Activated CD4-positive, alpha-beta T cell treated with anti-CD3 and anti-CD28 coated beads, Interleukin-2, amount 10 ng/mL, durations not matched to agents 7 days and 5 days (primary cell): ENCODE measurements around the gene COMTD1. TPM values are rescaled to one million over a fixed set of nuclear protein-coding genes. Genes with fewer than 3 reads are reported as not detected.
"Not testable (repeated sequence)": the region's sequence is repeated elsewhere in the genome, so short reads cannot be mapped to it uniquely, and the experiment has no call there.

ENCODE experiments used
- CTCF ChIA-PET: fragments of 350-600 bp; sonication (Branson Sonifier 250); formaldehyde crosslinking; loops from one replicate; lab custom pipeline; 2021; ENCODE audit warnings: antibody characterized with exemption; lab: Charles Lee
- POLR2A ChIA-PET: fragments of 350-600 bp; sonication (Branson Sonifier 250); formaldehyde crosslinking; loops from one replicate; lab custom pipeline; 2021; ENCODE audit warnings: antibody characterized with exemption; lab: Charles Lee
- DNase-seq: peaks from one replicate; pipeline ENCODE4 v3.0.0-alpha.2; 2020
- H3K27ac Mint-ChIP-seq: one replicate; pipeline ENCODE4 v1.8.0; 2021; ENCODE audit warnings: mild to moderate bottlenecking, moderate library complexity, mixed read lengths
- H3K27me3 Mint-ChIP-seq: one replicate; pipeline ENCODE4 v1.8.0; 2021; ENCODE audit warnings: mixed read lengths
- H3K36me3 Mint-ChIP-seq: one replicate; pipeline ENCODE4 v1.8.0; 2021; ENCODE audit warnings: low read depth, mixed read lengths
- H3K4me1 Mint-ChIP-seq: one replicate; pipeline ENCODE4 v1.8.0; 2021; ENCODE audit warnings: mixed read lengths
- H3K4me3 Mint-ChIP-seq: one replicate; pipeline ENCODE4 v1.8.0; 2021; ENCODE audit warnings: mild to moderate bottlenecking, moderate library complexity, mixed read lengths
- H3K9me3 Mint-ChIP-seq: one replicate; pipeline ENCODE4 v1.8.0; 2021; ENCODE audit warnings: mixed read lengths
- total RNA-seq, 2 experiments: library from RNA; stranded (reverse); gene quantifications; one replicate each; pipeline ENCODE4 v1.2.3, GENCODE V29; 2021

Gene COMTD1
- total RNA-seq, 2 experiments from 2014 or later = 27.3 to 44.7 TPM

DNA sequence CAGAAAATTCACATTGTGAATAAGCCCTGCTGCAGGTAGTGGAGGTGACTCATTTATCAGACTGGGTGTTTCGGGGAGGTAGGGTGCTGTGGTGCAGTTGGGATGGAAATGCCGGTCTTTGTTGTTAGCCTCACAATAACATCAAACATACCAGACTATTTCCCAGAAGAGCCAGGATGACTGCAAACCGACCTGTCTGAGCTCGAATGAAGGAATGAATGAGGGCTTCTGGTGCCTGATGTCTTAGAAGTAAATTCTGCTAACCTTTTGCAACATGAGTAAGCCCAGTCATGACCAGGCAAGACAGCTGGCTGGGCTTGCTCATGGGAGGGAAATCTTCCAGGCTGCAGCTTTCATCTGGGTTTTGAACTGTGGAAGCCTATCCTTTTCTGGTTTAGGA is 27.6 kb downstream of the COMTD1 start:
- H3K36me3 Mint-ChIP-seq = peaks cover 16% of the 10 kb centered on the region
- no peak overlapping the region for H3K4me3 Mint-ChIP-seq
- H3K4me1 Mint-ChIP-seq = peaks cover 37% of the 10 kb centered on the region
- H3K27me3 Mint-ChIP-seq = no peaks in the 10 kb centered on the region
- H3K9me3 Mint-ChIP-seq = no peaks in the 10 kb centered on the region
- POLR2A ChIA-PET = no interaction called here
- CTCF ChIA-PET = interaction anchor here (1.5 to 5.6 kb wide), 4 partner anchors 12 to 27 kb away, joined by 6 to 55 read pairs (median 12); partner anchors contain the start of gene COMTD1
- no peak for DNase-seq
- peak overlapping the region; percentile 100 for H3K27ac Mint-ChIP-seq

DNA sequence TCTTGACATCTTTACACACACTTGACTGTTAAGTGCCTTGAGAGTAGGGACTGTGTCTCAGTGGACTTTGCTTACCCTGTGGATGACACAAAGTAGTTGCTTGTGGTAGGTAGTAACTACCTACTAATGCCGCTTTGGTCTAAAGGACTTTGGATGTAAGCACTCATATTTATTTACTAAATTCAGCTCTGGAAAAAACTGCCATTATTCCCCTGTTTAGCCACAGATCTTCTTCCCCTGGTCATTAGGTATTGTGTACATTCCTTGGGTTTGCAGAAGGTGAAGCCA is 28.0 kb downstream of the COMTD1 start:
- H3K4me1 Mint-ChIP-seq = peaks cover 35% of the 10 kb centered on the region

DNA sequence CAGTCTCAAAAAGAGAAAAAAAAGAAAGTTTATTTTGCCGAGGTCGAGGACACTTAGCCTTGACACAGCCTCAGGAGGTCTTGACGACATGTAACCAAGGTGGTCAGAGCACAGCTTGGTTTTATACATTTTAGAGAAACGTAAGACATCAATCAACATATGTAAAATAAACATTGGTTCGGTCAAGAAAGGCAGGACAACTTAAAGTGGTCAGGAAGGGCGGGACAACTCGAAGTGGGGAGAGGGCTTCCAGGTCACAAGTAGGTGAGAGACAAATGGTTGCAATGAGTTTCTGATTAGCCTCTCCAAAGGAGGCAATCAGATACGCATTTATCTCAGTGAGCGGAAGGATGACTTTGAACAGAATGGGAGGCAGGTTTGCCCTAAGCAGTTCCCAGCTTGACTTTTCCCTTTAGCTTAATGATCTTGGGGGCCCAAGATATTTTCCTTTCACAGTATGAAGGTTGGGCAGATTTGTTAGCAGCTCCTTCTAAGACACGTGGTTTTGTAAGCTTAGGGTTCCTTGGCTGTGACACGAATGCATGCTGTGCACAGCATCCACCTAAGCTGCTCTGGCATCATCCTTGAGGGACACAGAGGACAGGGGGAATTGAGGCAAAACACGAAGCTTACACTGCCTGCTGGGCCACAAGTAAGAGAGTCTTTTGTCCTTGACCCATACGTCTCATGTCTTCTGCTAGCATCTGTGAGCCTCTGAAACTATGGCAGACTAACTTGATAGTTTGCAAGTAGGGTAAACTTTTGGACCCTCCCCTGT is 28.5 kb downstream of the COMTD1 start:
- H3K4me3 Mint-ChIP-seq = no peak overlapping the region
- no peaks in the 10 kb centered on the region for H3K27me3 Mint-ChIP-seq
- POLR2A ChIA-PET = no interaction called here
- H3K27ac Mint-ChIP-seq = no peak overlapping the region
- H3K36me3 Mint-ChIP-seq = peaks cover 7% of the 10 kb centered on the region
- CTCF ChIA-PET = interaction anchor here (1.4 to 5.6 kb wide), 6 partner anchors 11 to 138 kb away, joined by 3 to 55 read pairs (median 12); partner anchors contain the start of gene COMTD1
- peaks cover 30% of the 10 kb centered on the region for H3K4me1 Mint-ChIP-seq
- DNase-seq = no peak
- no peaks in the 10 kb centered on the region for H3K9me3 Mint-ChIP-seq

More for the DNA sequence above, 28.0 kb downstream of the COMTD1 start:
- Mint-ChIP-seq H3K27ac (no peak overlapping the region), H3K4me3 (no peak overlapping the region), H3K9me3 (no peaks in the 10 kb centered on the region), H3K36me3 (peaks cover 12% of the 10 kb centered on the region), H3K27me3 (no peaks in the 10 kb centered on the region)
- ChIA-PET CTCF (interaction anchor here (1.5 to 5.6 kb wide), 4 partner anchors 11 to 27 kb away, joined by 6 to 55 read pairs (median 12); partner anchors contain the start of gene COMTD1), POLR2A (no interaction called here)
- DNase-seq = no peak

DNA sequence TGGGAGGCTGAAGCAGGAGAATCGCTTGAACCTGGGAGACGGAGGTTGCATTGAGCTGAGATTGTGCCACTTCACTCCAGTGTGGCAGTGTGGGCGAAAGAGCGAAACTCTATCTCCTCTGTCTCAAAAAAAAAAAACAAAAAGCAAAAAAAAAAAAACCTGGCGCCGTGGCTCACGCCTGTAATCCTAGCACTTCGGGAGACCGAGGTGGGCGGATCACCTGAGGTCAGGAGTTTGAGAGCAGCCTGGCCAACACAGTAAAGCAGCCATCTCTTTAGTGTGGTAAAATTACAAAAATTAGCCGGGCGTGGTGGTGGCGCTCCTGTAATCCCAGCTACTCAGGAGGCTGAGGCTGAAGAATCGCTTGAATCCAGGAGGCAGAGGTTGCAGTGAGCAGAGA is 29.1 kb downstream of the COMTD1 start:
- H3K9me3 Mint-ChIP-seq, H3K27me3 Mint-ChIP-seq, H3K36me3 Mint-ChIP-seq, H3K27ac Mint-ChIP-seq, DNase-seq, POLR2A ChIA-PET, H3K4me3 Mint-ChIP-seq: not testable (repeated sequence)
- peaks cover 24% of the 10 kb centered on the region for H3K4me1 Mint-ChIP-seq
- CTCF ChIA-PET = interaction anchor here (0.7 to 4.1 kb wide), 8 partner anchors 10 to 181 kb away, joined by 3 to 18 read pairs (median 6); partner anchors contain the start of gene COMTD1

DNA sequence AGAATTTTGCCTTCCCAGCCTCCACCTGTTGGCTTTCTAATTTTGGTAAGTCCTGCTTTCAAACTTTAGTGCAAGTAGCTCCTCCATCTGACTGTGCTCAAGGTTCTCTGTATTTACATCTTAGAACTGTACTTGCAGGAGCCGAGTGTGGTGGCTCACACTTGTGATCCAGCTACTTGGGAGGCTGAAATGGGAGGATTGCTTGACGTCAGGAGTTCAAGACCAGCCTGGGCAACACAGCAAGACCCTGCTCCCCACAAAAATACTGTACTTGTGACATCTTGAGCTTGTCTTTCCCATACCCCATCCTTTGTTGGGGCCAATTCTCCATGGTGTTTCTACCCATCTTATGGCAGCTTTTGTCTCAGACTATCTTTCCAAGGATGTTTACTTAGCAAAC is 29.8 kb downstream of the COMTD1 start:
- Mint-ChIP-seq H3K27ac (no peak overlapping the region), H3K4me3 (no peak overlapping the region), H3K4me1 (peaks cover 21% of the 10 kb centered on the region), H3K36me3 (no peaks in the 10 kb centered on the region), H3K9me3 (no peaks in the 10 kb centered on the region), H3K27me3 (no peaks in the 10 kb centered on the region)
- DNase-seq = no peak
- ChIA-PET POLR2A (no interaction called here), CTCF (interaction anchor here (0.6 to 4.1 kb wide), 11 partner anchors 9 to 1432 kb away, joined by 3 to 18 read pairs (median 4); partner anchors contain the start of gene COMTD1)

DNA sequence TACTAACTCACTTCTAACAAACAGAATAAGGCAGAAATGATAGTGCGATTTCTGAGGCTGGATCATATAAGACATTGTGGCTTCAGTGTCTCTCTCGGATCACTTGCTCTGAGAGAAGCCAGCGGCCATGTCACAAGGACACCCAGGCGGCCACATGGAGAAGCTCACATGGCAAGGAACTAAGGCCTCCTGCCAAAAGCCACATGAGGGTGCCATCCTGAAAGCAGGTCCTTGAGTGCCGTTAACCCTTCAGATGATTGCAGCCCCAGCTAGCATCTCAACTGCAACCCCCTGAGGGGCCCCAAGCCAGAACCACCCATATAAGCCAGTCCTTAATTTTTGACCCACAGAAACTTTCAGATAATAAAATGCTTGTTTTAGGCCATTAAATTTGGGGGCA is 32.0 kb downstream of the COMTD1 start:
- POLR2A ChIA-PET = no interaction called here
- H3K9me3 Mint-ChIP-seq = no peaks in the 10 kb centered on the region
- CTCF ChIA-PET = interaction anchor here (0.6 to 4.1 kb wide), 6 partner anchors 8 to 92 kb away, joined by 3 to 18 read pairs (median 4); partner anchors contain the start of genes COMTD1 and SAMD8
- no peaks in the 10 kb centered on the region for H3K36me3 Mint-ChIP-seq
- no peak for DNase-seq
- H3K4me1 Mint-ChIP-seq = peaks cover 15% of the 10 kb centered on the region
- H3K4me3 Mint-ChIP-seq = no peak overlapping the region
- H3K27ac Mint-ChIP-seq = no peak overlapping the region
- H3K27me3 Mint-ChIP-seq = no peaks in the 10 kb centered on the region

DNA sequence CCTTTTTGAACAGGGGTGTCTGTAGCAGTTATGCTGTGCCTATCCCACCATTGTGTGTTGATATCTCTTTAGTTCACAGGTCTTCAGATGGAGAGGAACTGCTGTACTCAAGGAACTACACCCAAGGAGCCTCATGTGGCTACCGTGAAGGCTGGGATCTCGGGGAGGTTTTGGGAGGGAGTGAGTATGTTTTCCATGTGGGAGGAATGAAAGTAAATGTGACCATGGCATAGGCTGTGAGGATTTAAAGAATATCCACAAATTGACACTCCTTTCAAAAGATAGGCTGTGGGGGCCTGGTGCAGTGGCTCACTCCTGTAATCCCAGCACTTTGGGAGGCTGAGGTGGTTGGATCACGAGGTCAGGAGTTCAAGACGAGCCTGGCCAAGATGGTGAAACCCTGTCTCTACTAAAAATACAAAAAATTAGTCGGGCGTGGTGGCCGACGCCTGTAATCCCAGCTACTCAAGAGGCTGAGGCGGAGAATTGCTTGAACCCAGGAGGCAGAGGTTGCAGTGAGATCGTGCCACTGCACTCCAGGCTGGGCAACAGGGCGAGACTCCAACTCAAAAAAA is 32.6 kb downstream of the COMTD1 start:
- H3K27ac Mint-ChIP-seq, H3K4me3 Mint-ChIP-seq, POLR2A ChIA-PET, H3K27me3 Mint-ChIP-seq, H3K9me3 Mint-ChIP-seq, DNase-seq, H3K36me3 Mint-ChIP-seq: not testable (repeated sequence)
- H3K4me1 Mint-ChIP-seq = peaks cover 11% of the 10 kb centered on the region
- CTCF ChIA-PET = interaction anchor here (0.6 to 4.1 kb wide), 4 partner anchors 9 to 32 kb away, joined by 3 to 18 read pairs (median 6); partner anchors contain the start of gene COMTD1

DNA sequence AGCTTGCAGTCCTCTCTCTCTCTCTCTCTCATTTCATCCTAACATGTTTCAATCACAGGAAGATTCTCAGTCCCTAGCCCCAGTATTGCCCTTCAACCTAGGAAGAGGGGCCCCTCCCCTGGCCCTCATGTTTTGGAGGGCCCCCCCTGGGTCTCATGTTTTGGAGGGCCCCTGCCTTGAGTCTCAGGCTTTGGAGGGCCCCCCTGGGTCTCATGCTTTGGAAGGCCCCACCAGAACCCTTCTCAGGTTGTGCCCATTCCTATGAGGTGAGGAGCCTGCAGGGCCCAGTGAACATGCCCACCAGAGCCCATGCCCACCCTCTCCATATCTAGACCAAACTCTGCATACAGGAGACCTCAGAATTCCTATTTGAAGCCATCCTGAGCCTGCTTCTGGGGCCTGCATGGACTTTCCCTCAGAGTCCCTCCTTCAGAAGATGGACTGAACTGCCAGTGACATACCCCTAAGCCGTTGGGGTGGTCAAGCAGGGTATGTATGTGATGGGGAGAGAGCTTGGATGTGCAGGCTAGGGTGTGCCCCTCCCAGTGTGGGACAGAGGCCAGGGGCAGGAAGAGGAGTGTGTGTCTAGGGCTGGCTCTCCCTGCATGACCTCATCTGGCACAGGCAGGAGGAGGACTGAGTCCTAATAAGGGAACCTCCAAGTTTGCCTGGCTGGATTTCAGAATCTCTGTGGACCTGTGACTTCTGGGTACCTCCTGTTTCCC is 33.3 kb downstream of the COMTD1 start:
- Mint-ChIP-seq H3K36me3 (no peaks in the 10 kb centered on the region), H3K9me3 (no peaks in the 10 kb centered on the region), H3K4me3 (no peak overlapping the region), H3K27me3 (no peaks in the 10 kb centered on the region), H3K27ac (no peak overlapping the region), H3K4me1 (peaks cover 7% of the 10 kb centered on the region)
- POLR2A ChIA-PET = no interaction called here
- DNase-seq = no peak
- CTCF ChIA-PET = no interaction called here

DNA sequence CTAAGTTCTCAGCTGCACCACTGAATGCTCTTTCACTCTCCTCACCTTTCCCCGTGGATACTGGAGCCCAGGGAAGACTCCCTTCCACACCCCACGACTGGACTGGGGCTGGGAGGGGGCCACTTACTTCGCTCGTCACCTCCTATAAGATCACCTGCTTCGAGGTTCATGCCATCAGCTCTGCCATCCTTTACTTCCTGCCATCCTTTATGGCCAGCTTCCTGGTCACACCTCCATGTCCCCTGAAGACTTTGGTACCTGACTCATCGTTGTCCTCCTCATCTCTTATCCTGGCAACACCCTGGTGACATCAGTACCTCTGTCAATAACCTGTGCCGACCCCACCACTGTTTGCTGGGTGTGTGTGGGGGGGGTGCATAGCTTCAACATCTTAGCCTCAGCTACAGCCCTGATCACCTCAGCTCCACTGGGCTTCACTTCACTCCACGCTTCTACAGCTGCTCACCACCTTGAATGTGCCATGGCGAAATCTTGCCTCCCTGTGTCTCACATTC is 33.9 kb downstream of the COMTD1 start:
- CTCF ChIA-PET = interaction anchor here (1.0 to 2.9 kb wide), 3 partner anchors 8 to 34 kb away, joined by 3 to 10 read pairs (median 8); partner anchors contain the start of gene COMTD1
- H3K4me1 Mint-ChIP-seq = peaks cover 4% of the 10 kb centered on the region
- no peaks in the 10 kb centered on the region for H3K9me3 Mint-ChIP-seq
- H3K27ac Mint-ChIP-seq = no peak overlapping the region
- H3K27me3 Mint-ChIP-seq = no peaks in the 10 kb centered on the region
- no peaks in the 10 kb centered on the region for H3K36me3 Mint-ChIP-seq
- H3K4me3 Mint-ChIP-seq = no peak overlapping the region
- POLR2A ChIA-PET = no interaction called here
- no peak for DNase-seq

DNA sequence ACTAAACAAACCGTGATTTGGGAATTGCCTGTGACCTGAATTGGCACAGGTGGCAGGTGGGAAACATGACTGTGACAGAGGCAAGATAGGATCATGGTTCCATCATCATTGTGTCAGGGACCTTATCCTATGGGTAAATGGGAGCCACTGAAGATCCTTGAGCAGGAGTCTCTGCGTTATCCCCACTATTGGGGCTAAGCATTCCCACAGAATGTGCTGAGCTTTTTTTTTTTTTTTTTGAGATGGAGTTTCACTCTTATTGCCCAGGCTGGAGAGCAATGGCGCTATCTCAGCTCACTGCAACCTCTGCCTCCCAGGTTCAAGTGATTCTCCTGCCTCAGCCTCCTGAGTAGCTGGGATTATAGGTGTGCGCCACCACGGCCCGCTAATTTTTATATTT is 35.8 kb downstream of the COMTD1 start:
- H3K27ac Mint-ChIP-seq, H3K4me3 Mint-ChIP-seq, H3K9me3 Mint-ChIP-seq, H3K4me1 Mint-ChIP-seq, H3K27me3 Mint-ChIP-seq, DNase-seq, POLR2A ChIA-PET, H3K36me3 Mint-ChIP-seq: not testable (repeated sequence)
- CTCF ChIA-PET = interaction anchor here (0.6 to 2.9 kb wide), 5 partner anchors 10 to 210 kb away, joined by 3 to 10 read pairs (median 3); no protein-coding TSS in a partner anchor

DNA sequence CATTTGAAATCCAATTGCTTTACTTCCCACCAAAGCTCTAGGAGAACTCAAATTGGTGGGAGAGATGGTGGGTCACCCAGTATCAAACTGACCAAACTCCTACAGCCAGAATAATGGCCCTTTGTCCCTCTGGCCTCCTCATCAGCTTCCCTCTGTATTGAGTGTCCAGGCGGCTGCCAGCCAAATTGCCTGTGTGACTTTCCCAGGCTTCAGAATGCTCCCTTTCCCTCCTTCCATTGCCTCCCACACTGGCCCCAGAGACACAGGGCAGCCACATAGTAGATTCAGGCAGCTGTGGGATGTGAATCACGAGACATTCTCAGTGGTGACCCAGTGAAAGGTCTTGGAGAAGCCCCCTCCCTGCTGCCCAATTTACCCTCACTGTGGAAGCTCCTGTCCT is 37.9 kb downstream of the COMTD1 start:
- Mint-ChIP-seq H3K4me3 (no peak overlapping the region), H3K27ac (no peak overlapping the region), H3K9me3 (no peaks in the 10 kb centered on the region), H3K27me3 (no peaks in the 10 kb centered on the region), H3K36me3 (peaks cover 3% of the 10 kb centered on the region), H3K4me1 (peaks cover 2% of the 10 kb centered on the region)
- CTCF ChIA-PET = interaction anchor here (0.7 to 3.7 kb wide), 7 partner anchors 8 to 100 kb away, joined by 3 to 16 read pairs (median 5); partner anchors contain the start of gene COMTD1
- POLR2A ChIA-PET = no interaction called here
- no peak for DNase-seq

DNA sequence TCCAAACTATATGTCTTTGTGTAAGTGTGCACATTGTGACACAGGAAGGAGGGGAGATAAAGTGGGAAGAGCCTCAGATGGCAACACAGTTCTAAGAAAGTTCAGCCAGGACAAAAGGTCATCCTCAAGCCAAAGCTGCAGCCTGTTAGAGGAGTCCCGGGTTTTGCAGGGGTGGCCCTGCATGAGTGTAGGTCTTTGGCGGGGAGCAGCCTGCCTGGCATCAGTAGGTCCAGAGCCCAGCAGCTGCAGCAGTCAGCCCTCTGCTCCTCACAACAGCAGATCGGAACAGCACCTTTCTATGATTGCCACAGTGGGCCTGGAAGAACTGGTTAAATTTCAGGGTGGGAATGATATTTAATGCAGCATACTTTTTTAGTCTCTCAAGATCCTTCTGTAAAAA is 38.7 kb downstream of the COMTD1 start:
- Mint-ChIP-seq H3K4me1 (peaks cover 2% of the 10 kb centered on the region), H3K4me3 (no peak overlapping the region), H3K36me3 (peaks cover 3% of the 10 kb centered on the region), H3K9me3 (no peaks in the 10 kb centered on the region), H3K27ac (no peak overlapping the region), H3K27me3 (no peaks in the 10 kb centered on the region)
- ChIA-PET POLR2A (no interaction called here), CTCF (interaction anchor here (1.0 to 3.7 kb wide), 6 partner anchors 9 to 99 kb away, joined by 4 to 16 read pairs (median 6); partner anchors contain the start of gene COMTD1)
- DNase-seq = no peak
